Left ventricle myocardium inferior (tissue), 1 donor: ENCODE measurements around the gene MRPS7. TPM values are rescaled to one million over a fixed set of nuclear protein-coding genes. Genes with fewer than 3 reads are reported as not detected.

Experiments used
- DNase-seq: peaks from one replicate; pipeline ENCODE4 v3.0.0-alpha.2; 2020
- H3K27ac ChIP-seq: fragments of 200-600 bp; replicated peaks from 2 replicates; pipeline ENCODE4 v1.8.0; 2021
- H3K27me3 ChIP-seq: fragments of 200-600 bp; 2 replicates; pipeline ENCODE4 v1.8.0; 2021; ENCODE audit warnings: low read depth
- H3K36me3 ChIP-seq: fragments of 200-600 bp; 2 replicates; pipeline ENCODE4 v1.8.0; 2021
- H3K4me1 ChIP-seq: fragments of 200-600 bp; 2 replicates; pipeline ENCODE4 v1.8.0; 2021
- H3K4me3 ChIP-seq: fragments of 200-600 bp; 2 replicates; pipeline ENCODE4 v1.8.0; 2021; ENCODE audit warnings: mild to moderate bottlenecking, moderate library complexity
- H3K9me3 ChIP-seq: fragments of 200-600 bp; replicated peaks from 2 replicates; pipeline ENCODE4 v1.8.0; 2021
- CTCF ChIP-seq: fragments of 200-600 bp; IDR thresholded peaks from 2 replicates; pipeline ENCODE4 v1.8.0; 2021; ENCODE audit warnings: antibody characterized with exemption, mild to moderate bottlenecking, borderline replicate concordance
- intact Hi-C: fragments of 100-400 bp; cut with micrococcal nuclease; formaldehyde crosslinking; loops from one replicate; pipeline ENCODE4 v1.11.0; 2022
- total RNA-seq: library from RNA; stranded (reverse); fragmentation: NEBNext Ultra II Directional; extraction: Animal tissue kit (Norgen Biotek cat#: 25700); gene quantifications from one replicate; pipeline ENCODE4 v1.2.1, GENCODE V29; 2021
- donor health status: DM: no; HTN: yes; CAD: no; lungs with severe emphysema.

Gene MRPS7
- total RNA-seq, 1 donor from 2014 or later, result 115 TPM

GRCh38 chr17:75244133-75244866, 17.4 kb upstream of the MRPS7 start:
- DNase-seq, result no peak
- H3K4me1 ChIP-seq, result peaks cover 19% of the 10 kb centered on the region
- peaks cover 75% of the 10 kb centered on the region for H3K36me3 ChIP-seq
- intact Hi-C loops, result no loop called here
- no peak overlapping the region for H3K4me3 ChIP-seq
- H3K27ac ChIP-seq, result no peak overlapping the region
- no peaks in the 10 kb centered on the region for H3K27me3 ChIP-seq
- TF ChIP-seq CTCF, result no peak
- no peaks in the 10 kb centered on the region for H3K9me3 ChIP-seq

- H3K27ac ChIP-seq, result no peak overlapping the region
- intact Hi-C loops, result no loop called here
These were observed 16.7 kb upstream of the MRPS7 start for GRCh38 chr17:75245011-75245410.

GRCh38 chr17:75246404-75246803, 15.3 kb upstream of the MRPS7 start:
- Histone ChIP-seq H3K27me3 (no peaks in the 10 kb centered on the region), H3K9me3 (no peaks in the 10 kb centered on the region), H3K4me1 (peaks cover 22% of the 10 kb centered on the region), H3K4me3 (no peak overlapping the region), H3K27ac (no peak overlapping the region), H3K36me3 (peaks cover 54% of the 10 kb centered on the region)
- intact Hi-C loops, result no loop called here
- no peak for DNase-seq
- TF ChIP-seq CTCF, result no peak

More at GRCh38 chr17:75245011-75245410, 16.7 kb upstream of the MRPS7 start:
- no peak for TF ChIP-seq CTCF
- Histone ChIP-seq H3K27me3 (no peaks in the 10 kb centered on the region), H3K36me3 (peaks cover 68% of the 10 kb centered on the region), H3K4me1 (peaks cover 26% of the 10 kb centered on the region), H3K4me3 (no peak overlapping the region), H3K9me3 (no peaks in the 10 kb centered on the region)
- DNase-seq, result no peak

GRCh38 chr17:75249564-75249963, 12.1 kb upstream of the MRPS7 start:
- Histone ChIP-seq H3K27ac (peak overlapping the region; percentile 69), H3K36me3 (peaks cover 22% of the 10 kb centered on the region), H3K27me3 (no peaks in the 10 kb centered on the region), H3K4me1 (peaks cover 18% of the 10 kb centered on the region), H3K4me3 (peak overlapping the region; percentile 48), H3K9me3 (no peaks in the 10 kb centered on the region)
- no peak for DNase-seq
- no peak for TF ChIP-seq CTCF
- intact Hi-C loops, result no loop called here

- Histone ChIP-seq H3K9me3 (no peaks in the 10 kb centered on the region), H3K36me3 (peaks cover 17% of the 10 kb centered on the region), H3K4me1 (peaks cover 22% of the 10 kb centered on the region), H3K27ac (peak overlapping the region; percentile 69), H3K27me3 (no peaks in the 10 kb centered on the region), H3K4me3 (peak overlapping the region; percentile 48)
- intact Hi-C loops, result no loop called here
- no peak for DNase-seq
- no peak for TF ChIP-seq CTCF
These were observed 11.6 kb upstream of the MRPS7 start for GRCh38 chr17:75250009-75250471.
